NCI-H2227 (cell line): Measurements from ENCODE around the gene KRTAP9-7.
"Not testable (repeated sequence)": the region's sequence is repeated elsewhere in the genome, so short reads cannot be mapped to it uniquely, and the experiment has no call there.

ENCODE experiments used
- DNase-seq: peaks from one replicate; lab custom pipeline; 2025; ENCODE audit not compliant: unreplicated experiment; lab: John Stamatoyannopoulos, UW

The KRTAP9-7 gene

DNA sequence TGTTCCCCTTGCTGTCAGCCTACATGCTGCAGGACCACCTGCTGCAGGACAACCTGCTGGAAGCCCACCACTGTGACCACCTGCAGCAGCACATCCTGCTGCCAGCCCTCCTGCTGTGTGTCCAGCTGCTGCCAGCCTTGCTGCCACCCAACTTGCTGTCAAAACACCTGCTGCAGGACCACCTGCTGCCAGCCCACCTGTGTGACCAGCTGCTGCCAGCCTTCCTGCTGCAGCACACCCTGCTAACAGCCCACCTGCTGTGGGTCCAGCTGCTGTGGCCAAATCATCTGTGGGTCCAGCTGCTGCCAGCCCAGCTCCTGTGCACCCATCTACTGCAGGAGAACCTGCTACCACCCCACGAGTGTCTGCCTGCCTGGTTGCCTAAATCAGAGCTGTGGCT is 4.2 kb upstream of the KRTAP9-7 start:
- DNase-seq = not testable (repeated sequence)

GRCh38 chr17:41271858-41272257 is 3.6 kb upstream of the KRTAP9-7 start:
- no peak for DNase-seq

- no peak for DNase-seq
Measured at GRCh38 chr17:41278176-41278955, 2.9 kb downstream of the KRTAP9-7 start.

- no peak for DNase-seq
Measured at GRCh38 chr17:41284043-41284442, 8.5 kb downstream of the KRTAP9-7 start.

DNA sequence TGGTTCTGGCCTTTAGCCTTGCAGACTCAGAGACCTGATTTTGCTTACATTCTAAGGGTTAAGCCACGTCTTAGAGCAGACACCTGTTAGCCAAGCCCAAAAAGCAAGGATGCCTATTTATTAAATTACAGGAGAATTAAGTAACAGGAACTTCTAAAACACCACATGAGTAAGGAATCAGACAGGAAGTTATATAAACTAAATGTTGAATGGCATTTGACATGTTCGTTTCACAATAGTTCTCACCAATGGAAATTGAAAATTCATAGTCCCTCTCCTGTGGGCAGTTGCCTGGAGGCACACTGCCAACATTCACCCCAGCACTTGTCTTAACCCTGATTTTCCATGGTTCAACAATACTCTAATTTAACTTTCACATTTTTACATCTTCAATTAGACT is 9.0 kb downstream of the KRTAP9-7 start:
- no peak for DNase-seq

DNA sequence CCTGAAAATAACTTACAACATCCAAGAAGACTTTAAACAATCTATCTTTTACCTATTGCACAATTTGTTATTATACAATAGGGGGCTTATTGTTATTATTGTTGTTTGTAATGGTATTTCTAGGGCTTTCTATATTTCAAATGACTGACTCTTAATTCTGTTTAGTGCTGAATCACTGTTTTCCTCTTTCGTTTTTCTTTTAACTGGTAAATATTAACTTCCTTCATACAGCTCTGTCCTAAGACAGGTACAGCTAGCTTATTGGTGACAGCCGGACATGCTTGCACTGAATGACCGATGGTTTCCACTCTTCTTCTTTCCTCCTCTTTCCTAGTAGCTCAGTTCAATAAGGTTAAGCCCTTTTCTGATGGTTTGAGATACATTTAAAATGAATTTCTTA is 11.6 kb downstream of the KRTAP9-7 start:
- DNase-seq = no peak

DNA sequence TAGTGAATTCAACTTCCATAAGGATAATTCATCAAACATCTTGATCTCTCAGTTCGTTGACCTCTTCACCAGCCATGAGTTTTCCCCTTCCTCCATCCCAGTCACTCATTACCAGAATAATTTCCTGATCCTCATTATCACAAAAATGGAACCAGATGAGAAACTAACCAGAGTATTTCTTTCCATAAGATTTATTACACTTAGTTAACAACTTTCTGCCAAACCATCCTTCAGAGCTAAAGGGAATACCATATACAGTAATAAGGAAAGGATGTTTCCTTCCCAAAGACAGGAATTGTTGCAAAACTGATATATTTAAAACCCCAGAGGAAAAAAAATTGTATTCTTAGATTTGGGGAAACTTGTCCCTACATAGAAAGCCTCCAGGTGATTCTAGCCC is 18.5 kb downstream of the KRTAP9-7 start:
- no peak for DNase-seq

DNA sequence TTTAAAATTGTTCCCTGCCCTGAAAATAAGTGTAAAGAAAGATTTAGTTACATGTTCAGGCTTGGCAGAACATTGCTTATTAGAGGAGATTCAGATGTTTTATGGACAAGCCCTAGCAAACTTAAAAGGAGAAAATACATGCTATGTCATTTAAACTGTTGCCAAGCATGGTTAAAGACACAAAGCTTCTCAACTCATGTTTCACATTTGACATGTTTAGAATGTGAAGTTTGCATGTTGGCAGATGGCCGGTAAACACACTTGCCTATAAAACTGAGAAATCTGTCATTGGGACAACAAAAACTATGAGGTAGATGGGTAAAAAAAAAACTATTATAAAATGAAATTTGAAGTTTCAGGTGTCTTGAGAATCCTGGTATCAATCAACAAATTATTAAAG is 21.3 kb downstream of the KRTAP9-7 start:
- DNase-seq = no peak

- DNase-seq = no peak
Measured at GRCh38 chr17:41298458-41299135, 23.1 kb downstream of the KRTAP9-7 start.

- no peak for DNase-seq
Measured at GRCh38 chr17:41301204-41301790, 25.8 kb downstream of the KRTAP9-7 start.

DNA sequence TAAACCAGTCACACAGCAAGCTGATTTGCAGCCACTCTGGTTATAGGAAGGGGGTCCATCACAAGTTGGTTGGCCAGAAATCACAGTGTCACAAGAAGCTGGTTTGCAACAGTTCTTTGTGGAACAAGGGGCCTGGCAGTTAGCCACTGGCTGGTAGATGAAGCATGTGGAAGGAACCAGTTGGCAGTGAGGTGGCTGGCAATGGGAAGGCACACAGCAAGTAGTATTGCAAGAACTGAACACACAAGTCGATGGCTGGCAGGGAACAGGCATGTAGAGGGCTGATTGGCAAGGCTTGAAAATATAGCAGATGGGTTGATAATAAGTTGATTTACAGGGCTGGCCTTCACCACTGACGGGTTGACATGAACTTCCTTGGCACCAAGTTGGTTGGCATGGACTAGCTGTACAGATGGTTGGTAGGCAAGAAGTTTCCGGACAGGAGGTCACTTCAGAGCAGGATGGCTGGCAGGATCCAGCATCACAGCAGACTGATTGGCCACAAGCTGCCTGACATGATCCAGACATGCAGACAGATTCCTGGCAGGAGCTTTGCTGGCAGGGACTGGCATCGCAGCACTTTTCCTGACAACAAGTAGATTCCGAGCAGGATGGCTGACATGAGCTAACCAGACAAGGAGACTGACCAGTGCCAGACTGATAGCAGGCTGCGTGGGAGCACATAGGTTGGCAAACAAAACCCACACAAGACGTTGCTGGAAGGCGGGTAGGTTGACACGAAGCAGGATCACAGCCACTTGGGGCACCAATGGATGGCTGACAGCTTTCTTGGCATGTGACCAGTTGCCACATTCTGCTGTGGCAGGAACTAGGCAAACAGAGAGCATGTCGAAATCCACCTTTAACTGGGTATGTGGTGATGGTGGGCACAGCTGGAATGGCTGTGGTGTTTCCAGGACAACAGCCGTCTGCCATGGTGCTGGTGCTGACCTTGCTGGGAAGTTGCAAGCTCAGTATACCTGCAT is 26.7 kb downstream of the KRTAP9-7 start, which contains the start of gene KRTAP29-1:
Gene KRTAP29-1, minus strand, starts transcription at position 936 of the 986 bp plus-strand sequence. Its CDS starts 0 bp downstream, at position 936.
- no peak for DNase-seq

DNA sequence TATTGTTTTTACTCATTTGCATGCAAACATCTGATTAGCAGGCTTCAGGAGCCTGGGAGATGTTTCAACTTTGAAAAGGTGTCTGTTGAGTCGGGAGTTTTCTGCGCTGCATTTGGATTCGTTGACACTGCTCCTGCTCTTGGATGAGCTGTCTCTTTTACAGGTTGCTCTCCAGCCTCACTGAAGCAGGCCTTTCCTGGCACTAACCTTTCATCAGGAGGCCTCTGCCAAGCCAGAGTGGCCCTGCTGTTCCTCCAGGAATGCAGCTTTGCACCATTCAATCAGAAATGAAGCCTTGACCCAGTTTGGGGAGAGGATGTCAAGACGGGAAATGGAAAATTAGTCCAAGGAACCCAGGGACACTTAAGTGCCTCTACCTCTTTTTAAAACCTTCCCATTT is 27.5 kb downstream of the KRTAP9-7 start:
- no peak for DNase-seq

GRCh38 chr17:41304091-41304490 is 28.6 kb downstream of the KRTAP9-7 start:
- no peak for DNase-seq

DNA sequence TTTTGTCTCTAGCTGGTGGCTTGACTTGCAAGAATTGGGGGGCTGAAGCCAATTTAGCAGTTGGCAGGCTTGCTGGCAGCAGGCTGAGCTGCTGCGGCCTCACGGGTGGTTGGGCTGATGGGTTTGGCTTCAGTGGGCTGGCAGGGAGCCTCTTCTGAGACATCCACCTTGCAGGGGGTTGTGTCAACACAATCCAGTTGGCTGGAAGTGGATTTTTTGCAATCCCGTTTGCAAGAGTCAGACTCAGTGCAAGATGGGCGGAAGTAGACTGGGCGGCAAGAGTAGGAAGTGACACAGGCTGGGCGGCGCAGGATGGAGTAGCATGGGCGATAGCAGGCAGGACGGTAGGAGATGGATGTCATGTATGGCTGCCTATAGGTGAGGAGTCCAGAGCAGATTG is 32.1 kb downstream of the KRTAP9-7 start:
- no peak for DNase-seq

DNA sequence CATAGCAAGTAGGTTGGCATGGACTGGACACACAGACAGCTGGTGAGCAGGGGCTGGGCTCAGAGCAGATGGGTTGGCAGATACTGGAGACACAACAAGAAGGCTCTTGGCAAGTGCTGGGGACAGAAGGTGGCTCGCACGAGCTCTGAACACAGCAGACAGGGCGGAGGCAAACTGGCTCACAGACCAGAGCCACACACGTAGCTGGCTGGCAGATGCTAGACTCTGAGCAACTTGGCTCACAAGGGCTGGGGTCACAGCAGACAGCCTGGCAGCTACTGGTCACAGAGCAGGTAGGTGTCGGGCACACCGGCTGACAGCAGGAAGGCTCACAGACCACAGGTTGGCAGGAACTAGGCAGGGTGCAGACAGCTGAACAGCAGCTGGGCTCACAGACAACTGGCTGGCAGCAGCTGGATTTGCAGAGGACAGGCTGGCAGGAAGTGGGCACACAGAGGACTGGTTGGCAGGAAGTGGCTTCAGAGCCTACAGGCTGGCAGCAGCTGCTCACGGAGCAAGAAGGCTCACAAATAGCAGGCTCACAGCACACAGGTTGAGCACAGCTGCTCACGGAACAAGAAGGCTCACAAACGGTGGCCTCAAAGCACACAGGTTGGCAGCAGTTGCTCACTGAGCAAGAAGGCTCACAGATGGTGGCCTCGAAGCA is 32.9 kb downstream of the KRTAP9-7 start:
- DNase-seq = no peak

- DNase-seq = no peak
Measured at GRCh38 chr17:41308918-41309359, 33.4 kb downstream of the KRTAP9-7 start, which contains the start of gene KRTAP16-1. KRTAP16-1 (minus strand) TSS chr17:41309309; CDS start chr17:41309253, 56 bp downstream.

- no peak for DNase-seq
Measured at GRCh38 chr17:41311111-41311510, 35.6 kb downstream of the KRTAP9-7 start.

DNA sequence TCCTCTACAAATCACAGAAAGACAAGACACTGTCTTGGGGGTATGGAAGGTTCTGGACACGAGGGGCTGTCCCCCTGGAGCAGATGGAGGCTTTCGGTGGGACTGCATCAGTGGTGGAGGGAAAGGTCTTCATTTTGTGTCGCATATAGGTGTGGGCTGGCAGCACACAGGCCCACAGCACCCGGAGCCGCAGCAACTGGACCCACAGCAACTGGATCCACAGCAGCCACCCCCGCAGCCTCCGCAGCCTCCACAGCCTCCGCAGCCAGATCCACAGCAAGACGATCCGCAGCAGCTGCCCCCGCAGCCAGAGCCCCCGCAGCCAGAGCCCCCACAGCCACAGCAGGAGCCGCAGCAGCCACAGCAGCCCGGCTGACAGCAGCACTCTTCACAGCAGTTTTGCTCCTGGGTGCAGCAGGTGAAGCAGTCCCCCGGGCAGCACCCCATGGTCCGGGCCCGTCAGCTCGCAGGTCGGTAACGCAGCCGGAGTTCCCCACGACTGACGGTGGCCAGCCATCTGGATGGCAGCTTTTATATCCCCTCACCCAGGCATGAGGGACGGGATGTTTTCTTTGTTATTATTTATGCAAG is 39.8 kb downstream of the KRTAP9-7 start, which contains the start of gene KRTAP17-1:
Gene KRTAP17-1, minus strand, starts transcription at position 507 of the 591 bp plus-strand sequence. Its CDS starts 60 bp downstream, at position 447.
- no peak for DNase-seq

DNA sequence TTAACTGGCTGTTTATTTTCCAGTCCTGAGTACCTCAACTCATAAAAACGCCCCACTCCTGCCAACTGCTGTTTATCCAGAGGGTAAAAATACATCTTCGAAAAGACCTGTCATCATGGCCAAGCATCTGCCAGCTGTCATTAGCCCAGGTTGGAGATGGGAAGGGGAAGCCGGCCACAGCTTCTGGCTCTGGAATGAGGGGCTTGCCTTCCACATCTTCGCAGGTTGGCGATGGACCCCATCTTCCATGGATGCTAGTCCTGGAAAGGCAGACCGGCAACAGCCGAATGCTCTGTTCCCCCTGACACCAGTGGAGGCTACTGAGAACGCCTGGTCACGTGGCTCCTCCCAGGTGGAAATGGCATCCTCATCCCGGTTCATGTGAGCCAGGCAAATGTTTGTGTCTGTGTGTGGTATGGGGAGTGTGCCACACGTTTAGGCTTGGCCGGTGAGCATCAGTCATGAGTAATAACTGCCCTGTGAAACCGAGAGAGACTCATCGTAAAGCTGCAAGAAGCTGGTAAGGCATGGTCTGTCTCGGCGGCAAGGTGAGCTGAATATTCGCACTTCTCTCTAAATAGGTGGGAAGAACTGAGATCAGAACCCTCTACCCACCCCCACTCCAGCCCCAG is 40.4 kb downstream of the KRTAP9-7 start:
- DNase-seq = peak; percentile 20
